Measurements from ENCODE around the gene PLA2G2C.

The PLA2G2C gene

DNA sequence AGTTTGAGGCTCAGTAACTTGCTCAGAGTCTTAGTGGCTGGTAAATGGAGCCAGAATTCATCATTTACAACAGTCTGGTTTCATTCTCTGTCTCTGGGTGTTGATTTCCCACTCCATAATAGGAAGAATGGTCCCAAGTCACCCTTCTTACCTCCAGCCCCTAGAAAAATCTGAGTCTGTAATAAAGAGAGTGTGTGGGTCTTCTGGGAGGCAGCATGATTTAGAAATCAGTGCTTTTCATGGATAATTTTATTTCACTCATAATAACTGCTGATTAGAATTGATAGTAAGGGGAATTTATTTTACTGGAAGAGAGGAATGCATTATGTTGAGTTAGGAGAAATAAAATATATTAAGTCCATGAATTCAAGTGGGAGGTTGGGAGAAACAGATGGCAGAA is 69.1 kb downstream of the PLA2G2C start:
- TF ChIP-seq, protein P1, sequence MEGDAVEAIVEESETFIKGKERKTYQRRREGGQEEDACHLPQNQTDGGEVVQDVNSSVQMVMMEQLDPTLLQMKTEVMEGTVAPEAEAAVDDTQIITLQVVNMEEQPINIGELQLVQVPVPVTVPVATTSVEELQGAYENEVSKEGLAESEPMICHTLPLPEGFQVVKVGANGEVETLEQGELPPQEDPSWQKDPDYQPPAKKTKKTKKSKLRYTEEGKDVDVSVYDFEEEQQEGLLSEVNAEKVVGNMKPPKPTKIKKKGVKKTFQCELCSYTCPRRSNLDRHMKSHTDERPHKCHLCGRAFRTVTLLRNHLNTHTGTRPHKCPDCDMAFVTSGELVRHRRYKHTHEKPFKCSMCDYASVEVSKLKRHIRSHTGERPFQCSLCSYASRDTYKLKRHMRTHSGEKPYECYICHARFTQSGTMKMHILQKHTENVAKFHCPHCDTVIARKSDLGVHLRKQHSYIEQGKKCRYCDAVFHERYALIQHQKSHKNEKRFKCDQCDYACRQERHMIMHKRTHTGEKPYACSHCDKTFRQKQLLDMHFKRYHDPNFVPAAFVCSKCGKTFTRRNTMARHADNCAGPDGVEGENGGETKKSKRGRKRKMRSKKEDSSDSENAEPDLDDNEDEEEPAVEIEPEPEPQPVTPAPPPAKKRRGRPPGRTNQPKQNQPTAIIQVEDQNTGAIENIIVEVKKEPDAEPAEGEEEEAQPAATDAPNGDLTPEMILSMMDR (IDR thresholded peaks at IDR 0.05; ENCODE audit: low read depth, low read length, missing control alignments): no peak
- H3K4me3 ChIP-seq (replicated peaks; ENCODE audit: low read depth, low read length): no peak overlapping the region
- DNase-seq (ENCODE audit: extremely low read depth, low read depth): no peak

GRCh38 chr1:20115916-20116315 is 70.4 kb downstream of the PLA2G2C start:
- DNase-seq (ENCODE audit: extremely low read depth, low read depth): no peak
- TF ChIP-seq, protein P1 (IDR thresholded peaks at IDR 0.05; ENCODE audit: low read depth, low read length, missing control alignments): no peak
- H3K4me3 ChIP-seq (replicated peaks; ENCODE audit: low read depth, low read length): no peak overlapping the region

DNA sequence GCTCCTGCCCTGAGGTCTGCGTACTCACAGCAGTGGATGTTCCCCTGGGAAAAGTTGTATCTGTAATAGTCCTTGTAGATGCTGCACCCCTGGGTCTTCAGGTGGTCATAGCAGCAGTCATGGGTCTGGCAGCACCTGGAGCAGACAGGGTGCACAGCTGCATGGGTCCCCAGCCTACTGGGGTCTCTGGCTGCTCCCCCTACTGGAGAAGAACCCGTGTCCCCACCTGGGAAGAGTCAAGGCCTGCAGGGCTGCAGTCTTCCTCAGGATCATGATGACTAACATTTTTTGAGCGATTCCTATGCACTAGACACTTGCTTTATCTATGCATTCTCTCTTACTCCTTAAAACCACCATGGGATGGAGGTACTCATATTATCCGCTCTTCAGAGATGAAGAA is 70.8 kb downstream of the PLA2G2C start:
- TF ChIP-seq, protein P1 (IDR thresholded peaks at IDR 0.05; ENCODE audit: low read depth, low read length, missing control alignments): no peak
- H3K4me3 ChIP-seq (replicated peaks; ENCODE audit: low read depth, low read length): no peak overlapping the region
- no peak for DNase-seq (ENCODE audit: extremely low read depth, low read depth)

GRCh38 chr1:20114021-20114648 is 72.2 kb downstream of the PLA2G2C start:
- DNase-seq (ENCODE audit: extremely low read depth, low read depth): no peak
- H3K4me3 ChIP-seq (replicated peaks; ENCODE audit: low read depth, low read length): no peak overlapping the region
- TF ChIP-seq, protein P1 (IDR thresholded peaks at IDR 0.05; ENCODE audit: low read depth, low read length, missing control alignments): no peak
